Stimulated activated CD4-positive, alpha-beta T cell treated with anti-CD3 and anti-CD28 coated beads, TNF-alpha, amount 100 ng/mL, for 1 hour (primary cell): Measurements from ENCODE around the gene ZNF367.
A peak's percentile ranks its signal among the peaks of the same experiment; 100 is the strongest.

Experiments used
- DNase-seq, 3 donors: peaks; one replicate each; pipeline ENCODE4 v3.0.0-alpha.2; 2020; ENCODE audit warnings: low read depth in 3 of 3, low spot score in 1 of 3

ZNF367 gene

DNA sequence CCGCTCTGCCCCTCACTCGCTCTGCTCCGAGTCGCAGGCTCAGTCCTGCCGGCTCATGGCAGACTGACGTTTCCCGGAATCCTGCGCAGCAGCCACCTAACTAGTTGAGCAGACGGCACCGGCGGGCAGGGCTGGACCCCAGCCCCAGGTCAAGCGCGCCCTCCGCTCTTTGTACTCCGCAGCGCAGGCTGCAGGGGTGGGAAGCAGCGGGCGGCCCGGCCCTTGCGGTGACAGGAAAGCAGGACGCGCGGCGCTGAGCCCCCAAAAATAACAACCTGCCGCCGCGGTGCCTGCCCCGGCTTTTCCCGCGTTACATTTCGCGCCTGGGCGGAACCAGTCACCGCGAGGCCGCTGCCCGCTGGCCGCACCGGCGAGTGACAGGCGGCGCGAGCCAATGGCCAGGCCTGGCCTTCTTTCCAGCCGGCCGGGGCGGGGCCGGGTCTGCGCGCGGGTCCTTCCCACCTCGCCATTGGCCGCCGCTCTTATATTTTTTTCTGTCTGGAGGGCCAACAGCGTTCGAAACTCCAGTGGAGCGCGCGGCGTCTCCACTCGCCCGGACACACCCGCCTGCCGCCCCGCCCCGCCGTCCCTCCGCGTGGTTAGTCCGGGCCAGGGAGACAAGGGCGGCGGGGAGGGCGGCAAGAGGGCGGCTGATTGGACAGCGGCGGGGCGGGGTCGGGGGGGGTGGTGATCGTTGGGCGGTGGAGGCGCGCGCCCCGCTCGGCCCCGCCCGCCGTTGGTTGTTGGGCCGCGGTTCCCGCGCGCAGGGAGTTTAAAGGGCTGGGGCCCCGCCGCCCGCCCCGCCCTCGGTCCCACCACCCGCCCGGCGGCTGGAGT lies at the start of gene ZNF367:
TSS of gene ZNF367 (minus strand) at position 288 of the 837 bp plus-strand sequence. CDS start 338 bp downstream, outside the sequence.
- DNase-seq, result peak; percentile 76 to 78 (median 78)

DNA sequence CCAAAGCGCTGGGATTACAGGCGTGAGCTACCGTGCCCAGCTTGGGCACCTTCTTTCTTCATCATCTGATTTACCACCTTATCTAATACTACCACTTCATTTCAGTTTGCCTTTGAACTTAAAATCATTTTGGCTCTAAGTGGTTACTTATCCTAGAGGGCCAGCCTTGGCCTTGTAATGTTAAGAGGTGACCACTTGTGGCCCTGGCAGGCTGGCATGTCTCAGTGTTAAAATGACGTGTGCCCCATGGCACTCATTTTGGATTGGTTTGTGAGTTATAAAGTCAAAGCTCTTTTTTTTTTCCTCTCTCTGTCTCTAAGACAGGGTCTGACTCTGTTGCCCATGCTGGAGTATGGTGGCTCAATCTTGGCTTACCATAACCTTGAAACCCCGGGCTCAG lies 49.6 kb upstream of the ZNF367 start:
- no peak for DNase-seq

DNA sequence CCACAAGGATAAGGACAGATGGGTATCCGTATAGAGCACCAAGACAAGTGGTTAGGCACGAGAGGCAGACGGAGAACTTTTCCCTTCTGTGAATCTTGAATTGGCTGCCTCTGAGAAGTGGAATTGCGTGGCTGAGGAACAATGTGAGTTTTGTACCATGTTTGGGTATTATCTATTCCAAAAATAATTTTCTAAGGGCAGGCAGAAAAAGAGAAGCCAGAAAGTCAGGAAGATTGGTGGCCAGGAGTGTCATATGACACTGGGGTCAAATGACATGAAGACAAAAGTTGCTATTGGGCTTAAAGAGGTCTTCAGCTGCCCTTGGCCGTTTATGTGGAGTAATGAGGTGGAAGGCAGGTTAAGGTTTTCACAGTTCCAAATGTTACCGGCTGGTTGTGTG lies 46.3 kb upstream of the ZNF367 start:
- DNase-seq, result no peak

GRCh38 chr9:96462541-96462940 lies 44.4 kb upstream of the ZNF367 start:
- no peak for DNase-seq

- no peak for DNase-seq
Observed at GRCh38 chr9:96461336-96461735, 43.2 kb upstream of the ZNF367 start.

DNA sequence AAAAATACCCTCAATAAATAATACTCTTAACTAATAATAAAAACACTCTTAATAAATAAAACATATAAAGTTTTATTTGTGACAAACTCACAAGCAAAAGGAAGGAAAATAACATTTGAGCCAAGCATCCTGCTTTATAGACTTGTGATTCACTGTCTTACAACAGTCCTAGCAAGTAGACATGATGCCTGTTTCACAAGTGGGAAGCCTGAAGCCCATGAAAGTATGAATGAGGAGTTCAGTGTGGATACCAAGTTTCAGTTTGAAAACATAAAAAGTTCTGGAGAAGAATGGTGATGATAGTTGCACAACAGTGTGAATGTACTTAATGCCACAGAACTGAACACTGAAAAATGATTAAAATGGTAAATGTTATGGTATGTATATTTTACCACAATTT lies 42.7 kb upstream of the ZNF367 start:
- DNase-seq, result no peak

DNA sequence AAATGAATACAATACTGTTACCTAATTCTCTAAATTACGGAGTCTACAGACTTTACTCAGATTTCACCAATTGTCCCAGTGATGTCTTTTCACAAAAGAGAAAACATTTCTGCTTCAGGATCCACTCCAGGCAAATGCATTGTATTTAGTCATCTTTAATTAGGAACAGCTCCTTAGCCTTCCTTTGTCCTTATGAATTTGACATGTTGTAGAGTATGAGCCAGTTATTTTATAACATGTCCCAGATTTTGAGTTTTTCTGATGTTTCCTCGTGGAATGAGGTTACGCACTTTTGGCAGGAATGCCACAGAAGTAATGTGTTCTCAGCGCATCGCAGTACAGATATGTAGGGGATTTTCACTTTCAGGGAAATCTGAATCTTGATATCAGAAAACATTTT lies 42.3 kb upstream of the ZNF367 start:
- DNase-seq, result no peak

DNA sequence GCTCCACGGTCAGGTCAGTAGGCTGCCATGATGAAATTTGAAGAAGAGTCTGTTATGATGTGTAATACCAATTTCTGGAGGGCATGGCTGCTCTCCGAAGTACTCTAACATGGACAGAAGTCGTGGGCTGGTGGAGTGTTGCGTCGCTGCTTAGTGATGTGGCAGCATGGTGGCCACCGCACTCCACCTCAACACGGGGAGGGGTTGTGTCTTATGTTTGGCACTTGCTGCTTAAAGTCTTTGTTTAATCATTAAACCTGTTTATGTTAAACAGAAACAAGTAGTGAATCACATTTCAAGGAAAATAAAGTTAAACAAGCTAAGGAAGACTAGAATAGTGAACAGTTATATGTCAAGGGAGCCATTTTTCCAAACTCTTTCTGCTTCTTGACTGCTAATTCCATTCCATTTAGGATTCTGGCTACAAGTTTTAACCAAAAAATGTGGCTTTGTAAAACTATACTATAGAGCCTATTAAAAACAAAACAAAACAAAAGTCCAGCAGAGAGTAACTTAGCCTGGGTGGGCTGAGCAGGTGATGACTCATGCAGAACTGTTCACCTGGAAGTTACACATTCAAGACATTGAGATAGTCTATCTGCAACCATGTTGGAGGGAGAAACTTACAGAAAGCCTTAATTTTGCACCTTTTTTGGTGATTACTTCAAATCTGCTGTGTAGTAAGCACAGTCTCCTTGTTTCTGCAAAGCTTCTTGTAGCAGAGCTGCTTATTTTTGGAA lies 41.3 kb upstream of the ZNF367 start:
- DNase-seq, result no peak

DNA sequence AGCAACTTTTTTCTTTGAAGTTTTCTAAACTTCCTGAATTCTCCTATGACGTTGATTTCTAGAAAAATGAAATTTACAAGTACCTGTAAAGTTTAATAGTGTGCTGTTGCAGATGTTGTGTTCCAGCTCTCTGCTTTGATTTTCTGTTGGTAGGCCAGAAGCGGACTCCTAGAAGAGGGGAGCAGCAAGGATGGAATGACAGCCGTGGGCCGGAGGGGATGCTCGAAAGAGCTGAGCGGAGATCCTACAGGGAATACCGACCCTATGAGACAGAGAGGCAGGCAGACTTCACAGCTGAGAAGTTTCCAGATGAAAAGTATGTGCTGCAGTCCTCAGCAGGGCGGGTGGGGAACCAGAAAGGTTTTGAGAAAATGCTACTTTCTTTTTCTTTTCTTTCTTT lies 40.1 kb upstream of the ZNF367 start:
- no peak for DNase-seq

- DNase-seq, result no peak
Observed at GRCh38 chr9:96457266-96457665, 39.1 kb upstream of the ZNF367 start.

GRCh38 chr9:96453625-96454024 lies 35.5 kb upstream of the ZNF367 start:
- no peak for DNase-seq

GRCh38 chr9:96450613-96451528 lies 32.7 kb upstream of the ZNF367 start:
- DNase-seq, result peak in 1 of 3 donors; percentile 16

- peak; percentile 88 to 95 (median 93) for DNase-seq
Observed at GRCh38 chr9:96449845-96450612, 31.9 kb upstream of the ZNF367 start, which contains the start of gene HABP4. TSS of gene HABP4 (plus strand) at chr9:96450169. CDS start at chr9:96450280, 111 bp downstream.

GRCh38 chr9:96449523-96449844 lies 31.3 kb upstream of the ZNF367 start:
- no peak for DNase-seq

GRCh38 chr9:96448546-96449170 lies 30.5 kb upstream of the ZNF367 start:
- DNase-seq, result no peak

DNA sequence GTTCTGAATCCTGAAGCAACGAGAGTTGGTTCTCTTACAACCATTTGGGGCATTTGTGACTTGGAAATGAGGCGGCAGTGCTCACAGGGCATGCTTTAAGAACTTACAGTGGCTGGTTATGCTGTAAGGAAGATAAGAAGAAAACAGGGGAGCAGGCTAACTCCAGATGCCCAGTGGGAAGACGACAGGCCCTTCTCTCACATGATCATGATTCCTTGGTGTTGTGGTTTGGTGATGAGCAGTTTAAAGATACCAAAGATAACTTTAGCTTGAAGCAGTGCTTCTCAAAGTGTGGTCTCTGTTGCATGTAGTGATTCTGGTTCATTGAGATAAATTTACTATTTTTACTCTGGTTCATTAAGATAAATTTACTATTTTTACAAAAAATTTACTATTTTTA lies 29.2 kb upstream of the ZNF367 start:
- DNase-seq, result no peak

DNA sequence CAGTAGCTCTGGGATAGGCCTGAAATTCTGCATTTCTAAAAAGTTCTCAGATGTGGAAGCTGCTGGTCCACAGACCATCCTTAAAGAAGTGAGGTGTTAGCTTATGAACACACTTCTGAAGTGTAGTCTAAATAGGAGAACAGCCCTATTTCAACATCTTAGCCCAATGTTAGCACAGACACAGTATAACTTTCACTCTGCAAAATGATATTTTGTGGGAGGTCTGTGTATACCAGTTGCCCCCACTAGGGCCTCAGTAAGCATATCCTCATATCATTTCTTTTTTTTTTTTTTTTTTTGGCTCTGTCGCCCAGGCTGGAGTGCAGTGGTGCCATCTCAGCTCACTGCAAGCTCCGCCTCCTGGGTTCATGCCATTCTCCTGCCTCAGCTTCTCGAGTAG lies 24.3 kb upstream of the ZNF367 start:
- DNase-seq, result no peak

GRCh38 chr9:96441798-96442445 lies 23.8 kb upstream of the ZNF367 start:
- no peak for DNase-seq

DNA sequence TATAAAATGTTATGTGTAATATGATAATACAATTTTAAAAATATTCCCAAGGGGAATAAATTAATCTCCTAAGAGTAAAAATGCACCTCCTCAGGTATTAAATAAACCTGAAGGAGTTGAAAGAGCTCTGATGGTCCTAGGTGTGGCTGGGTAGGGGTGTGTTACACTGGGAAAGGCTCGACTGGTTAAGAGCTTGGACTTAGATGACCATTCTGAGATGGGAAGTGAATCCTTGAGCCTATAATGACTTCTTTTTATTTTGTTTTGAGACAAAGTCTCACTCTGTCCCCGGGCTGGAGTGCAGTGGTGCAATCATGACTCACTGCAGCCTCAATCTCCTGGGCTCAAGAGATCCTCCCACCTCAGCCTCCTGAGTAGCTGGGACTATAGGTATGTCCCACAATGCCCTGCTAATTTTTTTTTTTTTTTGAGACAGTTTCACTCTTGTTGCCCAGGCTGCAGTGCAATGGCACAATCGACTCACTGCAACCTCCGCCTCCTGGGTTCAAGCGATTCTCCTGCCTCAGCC lies 22.6 kb upstream of the ZNF367 start:
- DNase-seq, result no peak
